ENCODE measurements around the gene EYA3. TPM values are rescaled to one million over a fixed set of nuclear protein-coding genes. Genes with fewer than 3 reads are reported as not detected.

EYA3 gene
- total RNA-seq, 1 donor from 2014 or later: 22.1 TPM

DNA sequence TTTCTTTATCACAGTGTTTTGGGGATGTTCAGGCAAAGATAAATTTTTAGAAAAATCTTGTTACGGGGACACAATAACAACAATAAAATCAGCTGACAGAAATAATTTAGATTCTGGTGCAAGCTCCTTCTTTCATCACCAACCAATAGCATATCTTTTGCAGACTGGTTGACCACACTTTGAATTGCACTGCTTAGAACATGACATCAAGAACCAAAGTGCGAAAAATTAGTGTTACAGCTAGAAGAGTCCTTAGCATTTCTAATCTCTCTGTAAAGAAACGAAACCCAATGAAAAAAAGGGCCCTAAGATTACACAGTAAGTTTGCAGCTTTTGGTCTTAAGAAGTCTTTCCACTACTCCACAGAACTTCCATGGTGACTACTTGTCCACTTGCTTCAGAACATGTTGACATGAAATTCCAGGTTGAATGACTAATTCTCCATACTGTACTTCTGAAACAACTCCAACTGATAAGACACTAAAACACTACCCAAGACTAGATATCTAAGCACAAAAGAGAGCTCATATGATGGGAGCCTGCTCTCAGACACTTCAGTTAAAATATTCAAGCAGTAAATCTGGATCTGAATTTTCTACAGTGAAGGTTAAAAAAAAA is 97.4 kb downstream of the EYA3 start:
- TF ChIP-seq, protein P1, sequence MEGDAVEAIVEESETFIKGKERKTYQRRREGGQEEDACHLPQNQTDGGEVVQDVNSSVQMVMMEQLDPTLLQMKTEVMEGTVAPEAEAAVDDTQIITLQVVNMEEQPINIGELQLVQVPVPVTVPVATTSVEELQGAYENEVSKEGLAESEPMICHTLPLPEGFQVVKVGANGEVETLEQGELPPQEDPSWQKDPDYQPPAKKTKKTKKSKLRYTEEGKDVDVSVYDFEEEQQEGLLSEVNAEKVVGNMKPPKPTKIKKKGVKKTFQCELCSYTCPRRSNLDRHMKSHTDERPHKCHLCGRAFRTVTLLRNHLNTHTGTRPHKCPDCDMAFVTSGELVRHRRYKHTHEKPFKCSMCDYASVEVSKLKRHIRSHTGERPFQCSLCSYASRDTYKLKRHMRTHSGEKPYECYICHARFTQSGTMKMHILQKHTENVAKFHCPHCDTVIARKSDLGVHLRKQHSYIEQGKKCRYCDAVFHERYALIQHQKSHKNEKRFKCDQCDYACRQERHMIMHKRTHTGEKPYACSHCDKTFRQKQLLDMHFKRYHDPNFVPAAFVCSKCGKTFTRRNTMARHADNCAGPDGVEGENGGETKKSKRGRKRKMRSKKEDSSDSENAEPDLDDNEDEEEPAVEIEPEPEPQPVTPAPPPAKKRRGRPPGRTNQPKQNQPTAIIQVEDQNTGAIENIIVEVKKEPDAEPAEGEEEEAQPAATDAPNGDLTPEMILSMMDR (IDR thresholded peaks at IDR 0.05; ENCODE audit: insufficient read depth, low read depth, low read length): no peak
- TF ChIP-seq EZH2 (IDR thresholded peaks at IDR 0.05; ENCODE audit: insufficient read depth, low read length): no peak
- Histone ChIP-seq H3K27me3 (ENCODE audit: insufficient read depth, low read length) (no peaks in the 10 kb centered on the region), H4K20me1 (ENCODE audit: insufficient read depth, low read length) (no peaks in the 10 kb centered on the region), H3K36me3 (ENCODE audit: insufficient read depth, low read length) (peaks cover 46% of the 10 kb centered on the region), H3K4me2 (ENCODE audit: low read length) (no peak overlapping the region), H3K9ac (ENCODE audit: low read length) (no peak overlapping the region), H3K9me3 (ENCODE audit: insufficient read depth, low read depth, low read length) (no peaks in the 10 kb centered on the region), H3K4me1 (ENCODE audit: insufficient read depth, low read length) (no peaks in the 10 kb centered on the region), H3K27ac (ENCODE audit: low read depth, low read length) (no peak overlapping the region), H3K79me2 (ENCODE audit: insufficient read depth, low read length) (no peaks in the 10 kb centered on the region), H3K4me3 (ENCODE audit: insufficient read depth, low read depth, low read length) (no peak overlapping the region), H2AFZ (ENCODE audit: low read depth, low read length) (no peak overlapping the region)
- DNase-seq (ENCODE audit: low read depth) (peak; percentile 32), FAIRE-seq (no peak)
- Mint-ChIP-seq H3K9me3 (ENCODE audit: unreplicated experiment) (no peaks in the 10 kb centered on the region), H3K27ac (ENCODE audit: unreplicated experiment) (no peak overlapping the region), H3K4me3 (ENCODE audit: unreplicated experiment) (no peak overlapping the region), H3K36me3 (ENCODE audit: low read depth, unreplicated experiment) (peaks cover 16% of the 10 kb centered on the region), H3K27me3 (ENCODE audit: low read depth, unreplicated experiment) (no peaks in the 10 kb centered on the region), H3K4me1 (ENCODE audit: low read depth, unreplicated experiment) (peaks cover 8% of the 10 kb centered on the region)

DNA sequence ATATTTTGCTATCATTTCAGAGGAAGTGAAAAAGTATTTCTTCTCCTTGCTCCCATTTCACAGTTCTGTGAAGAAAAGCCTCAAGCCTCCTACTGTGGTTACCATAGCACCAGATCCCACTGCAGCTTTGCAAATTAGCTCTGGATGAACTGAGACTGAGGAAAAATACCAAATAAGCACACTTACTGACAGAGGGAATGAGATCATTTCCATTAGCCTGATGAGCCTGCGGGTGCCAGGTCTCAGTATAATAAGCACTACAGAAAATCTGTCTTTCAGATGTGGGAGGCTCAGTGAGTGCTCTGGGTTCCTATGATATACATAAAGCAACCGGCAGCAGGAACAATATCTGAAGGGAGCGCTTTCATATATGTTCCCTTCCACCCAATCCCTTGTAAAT is 107.3 kb downstream of the EYA3 start:
- Mint-ChIP-seq H3K27me3 (ENCODE audit: low read depth, unreplicated experiment) (no peaks in the 10 kb centered on the region), H3K4me1 (ENCODE audit: low read depth, unreplicated experiment) (peaks cover 11% of the 10 kb centered on the region), H3K27ac (ENCODE audit: unreplicated experiment) (no peak overlapping the region), H3K36me3 (ENCODE audit: low read depth, unreplicated experiment) (peaks cover 11% of the 10 kb centered on the region), H3K9me3 (ENCODE audit: unreplicated experiment) (no peaks in the 10 kb centered on the region), H3K4me3 (ENCODE audit: unreplicated experiment) (no peak overlapping the region)
- no peak overlapping the region for H3K27ac ChIP-seq (ENCODE audit: low read depth, low read length)
- no peaks in the 10 kb centered on the region for H3K27me3 ChIP-seq (ENCODE audit: insufficient read depth, low read length)
- no peak overlapping the region for H3K4me2 ChIP-seq (ENCODE audit: low read length)
- peaks cover 8% of the 10 kb centered on the region for H3K36me3 ChIP-seq (ENCODE audit: insufficient read depth, low read length)
- H3K79me2 ChIP-seq (ENCODE audit: insufficient read depth, low read length): no peaks in the 10 kb centered on the region
- H3K9me3 ChIP-seq (ENCODE audit: insufficient read depth, low read depth, low read length): no peaks in the 10 kb centered on the region
- no peaks in the 10 kb centered on the region for H4K20me1 ChIP-seq (ENCODE audit: insufficient read depth, low read length)
- H3K4me3 ChIP-seq (ENCODE audit: insufficient read depth, low read depth, low read length): no peak overlapping the region
- H2AFZ ChIP-seq (ENCODE audit: low read depth, low read length): no peak overlapping the region
- FAIRE-seq (no peak), DNase-seq (ENCODE audit: low read depth) (peak; percentile 53)
- H3K4me1 ChIP-seq (ENCODE audit: insufficient read depth, low read length): peaks cover 4% of the 10 kb centered on the region
- TF ChIP-seq, protein P1 (IDR thresholded peaks at IDR 0.05; ENCODE audit: insufficient read depth, low read depth, low read length): no peak
- TF ChIP-seq EZH2 (IDR thresholded peaks at IDR 0.05; ENCODE audit: insufficient read depth, low read length): no peak
- no peak overlapping the region for H3K9ac ChIP-seq (ENCODE audit: low read length)

DNA sequence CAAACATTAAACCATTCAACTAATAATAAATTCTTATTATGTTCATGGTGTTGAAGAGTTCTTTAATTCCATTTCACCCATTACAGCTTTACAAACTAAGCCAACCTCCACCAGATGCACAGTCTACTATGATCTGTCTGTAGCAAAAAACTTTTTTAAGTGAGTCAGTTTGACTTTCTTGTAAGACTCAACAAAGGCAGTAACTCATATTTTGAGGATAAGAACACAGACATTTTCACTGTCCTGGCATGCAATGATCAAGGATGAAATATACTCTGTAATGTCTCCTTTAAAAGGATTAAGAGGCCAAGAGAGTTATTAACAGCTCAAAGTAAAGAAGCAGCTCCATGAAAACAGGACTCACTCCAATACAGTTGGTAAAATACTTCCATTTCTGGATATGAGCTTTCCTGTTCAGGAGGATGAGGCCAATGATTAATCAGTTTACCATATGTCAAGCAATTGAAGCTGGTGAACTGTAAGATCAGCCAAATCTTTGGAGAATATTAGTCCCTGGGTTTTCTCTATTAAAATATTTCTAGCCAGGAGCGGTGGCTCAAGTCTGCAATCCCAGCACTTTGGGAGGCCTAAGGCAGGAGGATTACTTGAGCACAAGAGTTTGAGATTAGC is 108.1 kb downstream of the EYA3 start:
- DNase-seq (ENCODE audit: low read depth): peak; percentile 16
- Histone ChIP-seq H3K4me1 (ENCODE audit: insufficient read depth, low read length) (peaks cover 4% of the 10 kb centered on the region), H3K36me3 (ENCODE audit: insufficient read depth, low read length) (peaks cover 8% of the 10 kb centered on the region), H3K9ac (ENCODE audit: low read length) (peak overlapping the region; percentile 17), H3K27ac (ENCODE audit: low read depth, low read length) (no peak overlapping the region), H4K20me1 (ENCODE audit: insufficient read depth, low read length) (no peaks in the 10 kb centered on the region), H3K9me3 (ENCODE audit: insufficient read depth, low read depth, low read length) (no peaks in the 10 kb centered on the region), H3K27me3 (ENCODE audit: insufficient read depth, low read length) (no peaks in the 10 kb centered on the region), H3K79me2 (ENCODE audit: insufficient read depth, low read length) (no peaks in the 10 kb centered on the region), H3K4me3 (ENCODE audit: insufficient read depth, low read depth, low read length) (no peak overlapping the region), H2AFZ (ENCODE audit: low read depth, low read length) (no peak overlapping the region), H3K4me2 (ENCODE audit: low read length) (no peak overlapping the region)
- no peaks in the 10 kb centered on the region for H3K27me3 Mint-ChIP-seq (ENCODE audit: low read depth, unreplicated experiment)
- FAIRE-seq: no peak
- H3K36me3 Mint-ChIP-seq (ENCODE audit: low read depth, unreplicated experiment): peaks cover 7% of the 10 kb centered on the region
- H3K4me3 Mint-ChIP-seq (ENCODE audit: unreplicated experiment): peak overlapping the region; percentile 45
- H3K9me3 Mint-ChIP-seq (ENCODE audit: unreplicated experiment): no peaks in the 10 kb centered on the region
- peak overlapping the region; percentile 70 for H3K27ac Mint-ChIP-seq (ENCODE audit: unreplicated experiment)
- H3K4me1 Mint-ChIP-seq (ENCODE audit: low read depth, unreplicated experiment): peaks cover 11% of the 10 kb centered on the region
- TF ChIP-seq, protein P1 (IDR thresholded peaks at IDR 0.05; ENCODE audit: insufficient read depth, low read depth, low read length): no peak
- TF ChIP-seq EZH2 (IDR thresholded peaks at IDR 0.05; ENCODE audit: insufficient read depth, low read length): no peak
